LNCAP (cell line): ENCODE results near the gene PRG2.

Experiments
- TF ChIP-seq, protein P1 (sequence below): fragments of 450-650 bp; IDR thresholded peaks from 2 replicates; pipeline ENCODE4 v1.5.1; 2017; ENCODE audit warnings: mild to moderate bottlenecking

PRG2 gene

GRCh38 chr11:57339328-57339727, 51.1 kb downstream of the PRG2 start:
- TF ChIP-seq, protein P1, sequence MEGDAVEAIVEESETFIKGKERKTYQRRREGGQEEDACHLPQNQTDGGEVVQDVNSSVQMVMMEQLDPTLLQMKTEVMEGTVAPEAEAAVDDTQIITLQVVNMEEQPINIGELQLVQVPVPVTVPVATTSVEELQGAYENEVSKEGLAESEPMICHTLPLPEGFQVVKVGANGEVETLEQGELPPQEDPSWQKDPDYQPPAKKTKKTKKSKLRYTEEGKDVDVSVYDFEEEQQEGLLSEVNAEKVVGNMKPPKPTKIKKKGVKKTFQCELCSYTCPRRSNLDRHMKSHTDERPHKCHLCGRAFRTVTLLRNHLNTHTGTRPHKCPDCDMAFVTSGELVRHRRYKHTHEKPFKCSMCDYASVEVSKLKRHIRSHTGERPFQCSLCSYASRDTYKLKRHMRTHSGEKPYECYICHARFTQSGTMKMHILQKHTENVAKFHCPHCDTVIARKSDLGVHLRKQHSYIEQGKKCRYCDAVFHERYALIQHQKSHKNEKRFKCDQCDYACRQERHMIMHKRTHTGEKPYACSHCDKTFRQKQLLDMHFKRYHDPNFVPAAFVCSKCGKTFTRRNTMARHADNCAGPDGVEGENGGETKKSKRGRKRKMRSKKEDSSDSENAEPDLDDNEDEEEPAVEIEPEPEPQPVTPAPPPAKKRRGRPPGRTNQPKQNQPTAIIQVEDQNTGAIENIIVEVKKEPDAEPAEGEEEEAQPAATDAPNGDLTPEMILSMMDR: no peak

DNA sequence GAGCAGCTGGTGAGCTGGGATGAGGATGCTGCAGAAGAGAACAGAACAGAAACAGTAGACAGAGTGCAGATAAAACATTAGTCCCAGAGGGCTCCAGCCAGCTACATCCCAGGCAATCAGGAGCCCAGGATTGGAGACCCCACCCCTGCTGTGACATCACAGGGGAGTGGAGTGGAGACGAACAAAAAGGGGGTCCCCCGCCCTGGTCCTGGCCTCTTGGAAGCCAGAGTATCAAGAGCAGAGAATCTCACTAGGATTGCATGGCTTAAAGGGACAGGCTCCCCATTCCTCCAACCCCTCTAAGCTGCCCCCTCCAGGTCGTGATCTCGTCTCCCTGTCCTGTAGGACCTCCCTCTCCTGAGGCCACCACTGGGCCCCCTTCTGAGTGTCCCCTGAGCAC, 52.3 kb downstream of the PRG2 start, which contains the start of gene P2RX3:
P2RX3 (plus strand) TSS at position 211 of the 400 bp plus-strand sequence. CDS start 199 bp downstream, outside the sequence.
- TF ChIP-seq, protein P1: no peak
